Measurements from ENCODE around the gene COL23A1. TPM values are rescaled to one million over a fixed set of nuclear protein-coding genes. Genes with fewer than 3 reads are reported as not detected.

The COL23A1 gene
- total RNA-seq, 1 experiment from 2014 or later: 18.0 TPM

DNA sequence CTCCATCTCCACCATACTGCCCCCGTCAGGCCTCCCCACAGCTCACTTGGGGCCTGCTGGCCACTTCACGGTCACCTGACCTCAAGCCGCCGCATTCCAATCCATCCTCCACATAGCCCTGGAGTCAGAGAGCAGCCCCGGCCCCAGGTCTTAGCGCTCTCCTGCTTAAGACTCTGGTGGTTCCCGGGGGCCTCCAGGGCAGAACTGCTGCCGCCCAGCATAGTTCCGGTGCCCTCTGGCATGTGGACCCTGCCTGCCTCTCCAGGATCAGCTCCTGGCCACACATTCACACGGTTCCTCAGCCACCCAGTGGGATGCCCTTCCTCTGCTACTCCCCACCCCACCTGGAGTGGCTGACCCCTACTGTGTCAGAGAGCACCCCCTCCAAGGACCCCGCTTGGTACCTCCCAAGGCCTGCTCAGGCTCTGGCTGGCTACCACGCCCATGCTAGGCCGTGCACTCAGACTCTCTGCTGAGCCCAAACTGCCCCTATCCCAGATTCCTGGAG is 366.3 kb downstream of the COL23A1 start:
- no peaks in the 10 kb centered on the region for H3K27me3 ChIP-seq (ENCODE audit: control insufficient read depth, insufficient read depth, low read length)
- H3K36me3 ChIP-seq (replicated peaks; ENCODE audit: control insufficient read depth, insufficient read depth, low read length): peaks cover 22% of the 10 kb centered on the region
- peak; percentile 93 for DNase-seq
- no peak overlapping the region for H3K4me3 ChIP-seq (ENCODE audit: insufficient read depth, low read depth, low read length)

DNA sequence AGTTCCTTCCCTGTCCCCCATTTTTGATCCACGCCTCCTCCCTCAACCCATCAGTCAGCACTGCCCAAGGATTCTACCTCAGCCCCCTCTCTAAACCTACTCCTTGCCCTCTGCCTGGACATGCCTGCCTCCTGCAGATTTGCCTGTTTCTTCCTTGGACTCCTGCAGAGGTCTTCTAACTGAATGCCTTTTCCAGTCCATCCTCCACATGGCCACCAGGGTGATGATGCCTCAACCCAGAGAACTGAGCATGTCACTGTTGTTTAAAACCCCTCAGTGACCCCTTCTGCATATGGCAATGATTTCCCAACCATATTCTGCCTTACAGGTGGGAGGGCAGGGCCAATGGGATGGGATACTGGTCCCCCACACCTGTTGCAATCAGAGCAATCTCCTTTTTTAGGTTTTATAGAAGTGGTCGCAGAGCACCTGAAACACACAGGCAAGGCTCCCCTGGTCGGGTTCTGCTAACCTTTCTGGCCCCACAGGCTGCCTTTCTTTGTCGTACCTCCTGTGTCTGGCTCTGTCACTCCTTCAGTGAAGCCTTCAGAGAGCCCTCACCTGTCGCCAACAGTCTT is 366.9 kb downstream of the COL23A1 start:
- peaks cover 23% of the 10 kb centered on the region for H3K36me3 ChIP-seq (replicated peaks; ENCODE audit: control insufficient read depth, insufficient read depth, low read length)
- H3K4me3 ChIP-seq (ENCODE audit: insufficient read depth, low read depth, low read length): no peak overlapping the region
- DNase-seq: no peak

DNA sequence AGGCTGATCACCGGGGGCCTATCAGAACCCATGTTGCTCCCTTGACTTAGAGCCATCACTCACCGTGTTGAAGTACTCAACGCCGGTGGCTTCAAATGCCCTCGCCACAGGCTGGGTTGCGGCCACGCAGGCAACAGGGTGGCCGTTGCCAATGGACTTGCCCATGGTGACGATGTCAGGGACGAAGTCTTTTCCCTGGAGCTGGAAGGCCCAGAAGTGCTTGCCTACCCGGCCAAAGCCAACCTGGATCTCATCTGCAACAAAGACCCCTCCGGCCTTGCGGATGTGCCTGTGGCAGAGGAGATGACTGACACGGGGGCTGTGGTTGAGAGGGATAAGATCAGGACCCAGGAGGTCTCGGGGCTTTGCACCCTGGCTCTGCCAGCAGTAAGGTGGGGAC is 367.9 kb downstream of the COL23A1 start:
- Histone ChIP-seq H3K36me3 (replicated peaks; ENCODE audit: control insufficient read depth, insufficient read depth, low read length) (peaks cover 18% of the 10 kb centered on the region), H3K27me3 (ENCODE audit: control insufficient read depth, insufficient read depth, low read length) (no peaks in the 10 kb centered on the region), H3K4me3 (ENCODE audit: insufficient read depth, low read depth, low read length) (no peak overlapping the region)
- no peak for DNase-seq

More for the DNA sequence above, 366.9 kb downstream of the COL23A1 start:
- no peaks in the 10 kb centered on the region for H3K27me3 ChIP-seq (ENCODE audit: control insufficient read depth, insufficient read depth, low read length)

DNA sequence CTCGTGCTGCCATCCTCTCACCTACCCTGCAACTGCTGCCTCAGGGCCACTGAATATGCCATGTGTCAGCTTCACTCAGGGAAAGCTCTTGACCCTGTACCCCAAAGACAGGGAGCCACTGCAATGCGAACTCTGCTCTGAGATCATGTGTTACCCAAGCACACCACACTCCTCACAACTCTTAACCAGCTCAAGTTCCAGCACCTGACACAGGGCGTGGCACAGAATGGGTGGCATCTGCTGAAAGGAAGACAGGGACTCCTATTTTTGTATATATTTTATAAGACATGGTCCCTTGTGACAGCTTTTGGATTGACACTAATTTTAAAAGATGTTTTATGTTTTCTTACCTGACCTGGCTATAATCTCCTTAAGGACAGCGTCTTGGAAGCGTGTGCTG is 368.3 kb downstream of the COL23A1 start:
- DNase-seq: no peak
- Histone ChIP-seq H3K4me3 (ENCODE audit: insufficient read depth, low read depth, low read length) (no peak overlapping the region), H3K27me3 (ENCODE audit: control insufficient read depth, insufficient read depth, low read length) (no peaks in the 10 kb centered on the region), H3K36me3 (replicated peaks; ENCODE audit: control insufficient read depth, insufficient read depth, low read length) (peaks cover 18% of the 10 kb centered on the region)

DNA sequence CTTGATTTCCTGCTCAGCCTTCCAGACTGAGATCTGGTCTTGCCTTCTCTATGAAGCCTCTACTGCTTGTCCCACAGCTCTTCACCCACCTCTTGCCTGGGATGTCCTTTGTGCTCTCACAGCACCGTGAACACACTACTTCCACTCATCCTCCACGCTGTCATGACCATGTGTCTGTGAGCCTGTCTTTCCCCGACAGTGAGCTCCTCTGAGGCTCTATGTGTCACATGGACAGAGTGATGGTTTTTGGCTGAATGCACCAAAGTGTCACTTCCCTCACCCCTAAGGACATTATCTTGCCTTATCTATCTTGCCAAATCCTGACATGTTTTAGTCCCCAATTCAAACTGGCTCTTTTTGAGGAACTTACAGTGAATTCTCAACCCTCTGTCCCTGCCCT is 368.9 kb downstream of the COL23A1 start:
- H3K36me3 ChIP-seq (replicated peaks; ENCODE audit: control insufficient read depth, insufficient read depth, low read length): peaks cover 17% of the 10 kb centered on the region
- no peak for DNase-seq
- no peaks in the 10 kb centered on the region for H3K27me3 ChIP-seq (ENCODE audit: control insufficient read depth, insufficient read depth, low read length)
- H3K4me3 ChIP-seq (ENCODE audit: insufficient read depth, low read depth, low read length): no peak overlapping the region

DNA sequence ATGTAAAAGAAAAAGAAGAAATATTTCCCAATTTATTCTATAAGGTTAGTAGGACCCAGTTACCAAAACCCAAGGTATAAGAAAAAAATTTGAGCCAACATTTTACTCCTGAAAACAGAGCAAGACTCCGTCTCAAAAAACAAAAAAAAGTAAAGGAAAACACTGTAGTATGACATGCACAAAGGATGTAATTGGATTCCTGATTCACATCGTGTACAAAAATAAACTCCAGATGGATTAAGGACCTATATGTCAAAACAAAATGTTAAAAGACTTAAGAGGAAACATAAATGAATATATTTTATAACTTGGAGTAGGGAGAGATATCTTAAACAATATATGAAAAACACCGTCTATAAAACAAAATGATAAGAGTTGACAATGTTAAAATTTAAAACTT is 371.4 kb downstream of the COL23A1 start:
- Histone ChIP-seq H3K36me3 (replicated peaks; ENCODE audit: control insufficient read depth, insufficient read depth, low read length) (peaks cover 26% of the 10 kb centered on the region), H3K4me3 (ENCODE audit: insufficient read depth, low read depth, low read length) (no peak overlapping the region), H3K27me3 (ENCODE audit: control insufficient read depth, insufficient read depth, low read length) (no peaks in the 10 kb centered on the region)
- no peak for DNase-seq

DNA sequence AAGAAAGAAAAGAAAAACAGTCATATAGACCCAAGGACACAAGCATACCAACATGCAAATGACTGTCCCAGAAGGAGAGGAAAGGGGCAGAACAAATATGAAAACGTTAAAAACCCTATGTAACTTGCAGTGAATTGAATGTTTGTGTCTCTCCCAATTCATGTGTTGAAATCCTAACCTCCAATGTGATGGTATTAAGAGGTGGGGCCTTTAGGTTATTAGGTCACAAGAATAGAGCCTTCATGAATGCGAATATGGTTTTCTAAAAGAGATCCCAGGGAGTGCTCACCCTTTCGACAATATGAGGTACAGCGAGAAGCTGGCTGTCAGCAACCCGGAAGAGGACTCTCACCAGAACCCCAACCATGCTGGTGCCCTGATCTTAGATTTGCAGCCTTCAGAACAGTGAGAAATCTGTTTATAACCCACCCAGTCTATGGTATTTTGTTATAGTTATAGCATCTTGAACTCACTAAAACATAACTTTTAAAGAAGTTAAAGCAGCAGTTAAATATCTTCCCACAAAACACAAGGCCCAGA is 371.9 kb downstream of the COL23A1 start:
- Histone ChIP-seq H3K27me3 (ENCODE audit: control insufficient read depth, insufficient read depth, low read length) (no peaks in the 10 kb centered on the region), H3K36me3 (replicated peaks; ENCODE audit: control insufficient read depth, insufficient read depth, low read length) (peaks cover 26% of the 10 kb centered on the region), H3K4me3 (ENCODE audit: insufficient read depth, low read depth, low read length) (no peak overlapping the region)
- no peak for DNase-seq

DNA sequence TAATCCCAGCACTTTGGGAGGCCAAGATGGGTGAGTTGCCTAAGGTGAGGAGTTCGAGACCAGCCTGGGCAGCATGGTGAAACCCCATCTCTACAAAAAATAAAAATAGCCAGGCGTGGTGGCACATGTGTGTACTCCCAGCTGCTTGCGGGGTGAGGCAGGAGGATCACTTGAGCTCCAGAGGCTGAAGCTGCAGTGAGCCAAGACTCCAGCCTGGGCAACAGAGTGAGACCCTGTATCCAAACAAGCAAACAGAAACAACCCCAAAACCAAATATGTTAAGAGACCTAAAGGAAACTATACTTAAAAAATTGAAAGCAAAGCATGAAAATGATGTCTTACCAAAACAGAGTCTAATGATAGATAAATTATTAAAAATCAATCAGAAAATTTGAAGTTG is 373.4 kb downstream of the COL23A1 start:
- H3K27me3 ChIP-seq (ENCODE audit: control insufficient read depth, insufficient read depth, low read length): no peaks in the 10 kb centered on the region
- no peak for DNase-seq
- H3K4me3 ChIP-seq (ENCODE audit: insufficient read depth, low read depth, low read length): no peak overlapping the region
- H3K36me3 ChIP-seq (replicated peaks; ENCODE audit: control insufficient read depth, insufficient read depth, low read length): peaks cover 33% of the 10 kb centered on the region

DNA sequence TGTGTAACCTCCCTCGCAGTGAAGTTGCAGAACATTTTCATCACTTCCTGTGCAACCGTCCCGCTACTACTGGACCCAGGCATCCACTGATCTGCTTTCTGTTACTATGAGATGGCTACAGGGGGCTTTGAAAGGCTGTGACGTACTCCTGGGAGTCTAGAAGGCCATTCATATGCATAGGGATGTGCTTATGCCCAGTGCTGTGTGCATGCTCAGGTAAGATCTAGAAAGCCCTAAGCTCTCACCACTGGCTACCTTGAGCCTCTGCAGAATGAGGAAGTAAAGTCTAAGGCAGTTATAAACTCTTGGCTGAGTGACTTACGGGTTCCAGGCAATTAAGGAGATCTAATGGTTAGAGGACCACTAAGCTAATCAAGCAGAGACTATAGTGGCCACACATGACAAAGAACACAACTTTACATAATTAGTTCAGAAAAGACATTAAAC is 374.1 kb downstream of the COL23A1 start:
- DNase-seq: no peak
- no peaks in the 10 kb centered on the region for H3K27me3 ChIP-seq (ENCODE audit: control insufficient read depth, insufficient read depth, low read length)
- peaks cover 32% of the 10 kb centered on the region for H3K36me3 ChIP-seq (replicated peaks; ENCODE audit: control insufficient read depth, insufficient read depth, low read length)
- H3K4me3 ChIP-seq (ENCODE audit: insufficient read depth, low read depth, low read length): no peak overlapping the region

DNA sequence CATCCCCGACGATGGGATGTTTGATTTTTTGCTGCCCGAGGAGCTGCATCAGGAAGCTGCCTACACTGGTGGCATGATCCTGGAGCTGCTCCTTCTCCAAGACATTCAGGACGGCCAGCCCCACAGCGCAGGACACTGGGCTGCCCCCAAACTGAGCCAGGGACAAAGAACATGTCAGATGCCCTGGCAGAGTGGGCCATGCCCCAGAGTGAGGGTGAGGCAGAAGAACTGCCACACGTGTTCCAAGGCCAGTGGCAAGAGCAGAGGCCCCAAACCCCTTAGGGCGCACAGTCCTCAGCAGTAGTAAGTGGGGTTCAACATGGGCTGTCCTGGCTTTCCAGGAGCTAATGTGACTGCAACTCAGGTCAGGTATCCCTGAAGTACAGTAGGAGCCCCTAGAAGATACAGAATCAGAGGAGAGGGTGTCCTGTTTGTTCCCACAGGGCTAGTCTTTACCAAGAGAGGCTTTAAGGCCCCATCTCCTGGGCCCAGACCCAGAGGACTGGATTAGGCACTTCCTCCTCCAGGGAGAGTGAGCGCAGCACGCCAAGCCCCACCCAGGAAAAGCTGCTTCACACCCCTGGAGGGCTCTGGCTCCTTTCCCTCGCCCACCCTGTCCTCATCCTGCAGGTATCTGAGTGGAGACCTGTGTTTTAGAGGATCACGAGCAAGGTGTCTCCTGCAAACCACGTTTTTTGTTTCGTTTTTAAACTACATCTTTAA is 374.8 kb downstream of the COL23A1 start:
- DNase-seq: no peak
- Histone ChIP-seq H3K27me3 (ENCODE audit: control insufficient read depth, insufficient read depth, low read length) (no peaks in the 10 kb centered on the region), H3K36me3 (replicated peaks; ENCODE audit: control insufficient read depth, insufficient read depth, low read length) (peaks cover 33% of the 10 kb centered on the region), H3K4me3 (ENCODE audit: insufficient read depth, low read depth, low read length) (no peak overlapping the region)

DNA sequence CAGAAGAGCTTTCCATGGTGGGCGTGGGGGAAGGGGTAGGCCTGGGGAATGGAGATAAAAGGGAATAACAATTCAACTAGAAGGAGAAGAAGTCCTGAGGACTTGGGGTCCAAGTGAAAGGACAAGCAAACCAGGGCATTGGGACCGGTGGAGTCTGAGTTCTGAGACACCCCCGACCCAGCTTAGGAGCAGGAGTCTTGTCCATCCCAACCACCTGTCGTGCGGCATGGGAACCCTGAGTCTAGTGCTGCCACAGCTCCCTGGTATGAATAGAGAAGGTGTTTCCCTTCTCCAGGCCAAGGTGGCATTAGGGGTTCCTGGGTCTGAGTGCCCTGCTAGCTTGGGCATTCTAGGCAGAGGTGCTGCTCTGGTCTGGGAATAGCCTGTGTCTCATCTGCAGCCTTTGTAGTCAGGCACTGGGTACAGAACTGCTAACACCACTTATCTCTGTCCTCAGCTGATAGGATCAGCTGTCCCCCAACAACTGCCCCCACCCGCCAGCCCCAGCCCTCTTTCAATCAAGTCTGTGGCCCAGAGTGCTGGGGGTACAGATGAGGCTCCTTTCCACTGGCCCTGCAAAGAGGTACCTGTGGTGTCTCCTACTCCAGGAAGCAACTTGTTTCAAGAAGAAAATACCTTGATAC is 375.9 kb downstream of the COL23A1 start:
- no peak overlapping the region for H3K4me3 ChIP-seq (ENCODE audit: insufficient read depth, low read depth, low read length)
- H3K27me3 ChIP-seq (ENCODE audit: control insufficient read depth, insufficient read depth, low read length): no peaks in the 10 kb centered on the region
- no peak for DNase-seq
- peaks cover 43% of the 10 kb centered on the region for H3K36me3 ChIP-seq (replicated peaks; ENCODE audit: control insufficient read depth, insufficient read depth, low read length)

DNA sequence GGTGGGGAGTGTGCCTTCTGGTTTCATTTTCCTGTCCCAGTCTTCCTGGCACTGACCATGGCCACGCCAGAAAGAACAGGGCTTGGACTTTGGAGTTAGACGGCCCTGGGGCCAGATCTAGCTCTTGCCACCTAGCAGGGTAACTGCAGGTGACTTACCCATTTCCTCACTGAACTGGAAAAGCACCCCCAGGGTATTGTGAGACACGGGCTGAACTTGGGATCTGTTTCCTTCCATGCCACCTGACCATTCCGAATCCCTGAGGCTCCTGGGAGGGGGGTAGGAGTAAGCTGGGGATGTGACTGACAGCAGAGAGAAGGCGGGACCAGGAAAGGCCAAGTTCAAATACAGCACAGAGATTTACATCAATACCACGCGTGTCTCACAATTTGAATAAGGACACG is 376.4 kb downstream of the COL23A1 start:
- DNase-seq: peak; percentile 52
- Histone ChIP-seq H3K36me3 (replicated peaks; ENCODE audit: control insufficient read depth, insufficient read depth, low read length) (peaks cover 48% of the 10 kb centered on the region), H3K27me3 (ENCODE audit: control insufficient read depth, insufficient read depth, low read length) (no peaks in the 10 kb centered on the region), H3K4me3 (ENCODE audit: insufficient read depth, low read depth, low read length) (no peak overlapping the region)

DNA sequence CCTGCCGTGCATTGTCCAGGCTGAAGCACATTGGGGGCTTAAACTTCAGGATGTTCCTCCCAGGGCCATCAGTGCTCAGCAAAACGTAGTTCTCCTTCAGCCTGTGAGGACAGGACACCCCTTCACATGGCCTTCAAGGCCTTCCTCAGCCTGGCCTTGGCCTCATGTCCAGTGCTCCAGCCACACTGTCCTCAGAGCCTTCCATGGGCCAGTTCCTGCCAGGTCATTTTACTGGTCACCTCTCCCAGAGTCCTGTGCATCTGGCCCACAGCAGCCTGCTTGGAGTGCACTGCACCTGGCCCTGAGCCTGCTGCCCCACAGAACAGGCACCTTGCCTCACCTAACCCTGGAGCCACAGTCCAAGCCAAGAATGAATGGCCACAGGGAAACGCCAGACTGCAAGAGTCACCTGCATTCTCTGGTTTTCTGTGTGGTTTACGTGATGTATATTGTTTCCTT is 377.2 kb downstream of the COL23A1 start:
- no peaks in the 10 kb centered on the region for H3K27me3 ChIP-seq (ENCODE audit: control insufficient read depth, insufficient read depth, low read length)
- DNase-seq: no peak
- H3K36me3 ChIP-seq (replicated peaks; ENCODE audit: control insufficient read depth, insufficient read depth, low read length): peaks cover 53% of the 10 kb centered on the region
- no peak overlapping the region for H3K4me3 ChIP-seq (ENCODE audit: insufficient read depth, low read depth, low read length)

DNA sequence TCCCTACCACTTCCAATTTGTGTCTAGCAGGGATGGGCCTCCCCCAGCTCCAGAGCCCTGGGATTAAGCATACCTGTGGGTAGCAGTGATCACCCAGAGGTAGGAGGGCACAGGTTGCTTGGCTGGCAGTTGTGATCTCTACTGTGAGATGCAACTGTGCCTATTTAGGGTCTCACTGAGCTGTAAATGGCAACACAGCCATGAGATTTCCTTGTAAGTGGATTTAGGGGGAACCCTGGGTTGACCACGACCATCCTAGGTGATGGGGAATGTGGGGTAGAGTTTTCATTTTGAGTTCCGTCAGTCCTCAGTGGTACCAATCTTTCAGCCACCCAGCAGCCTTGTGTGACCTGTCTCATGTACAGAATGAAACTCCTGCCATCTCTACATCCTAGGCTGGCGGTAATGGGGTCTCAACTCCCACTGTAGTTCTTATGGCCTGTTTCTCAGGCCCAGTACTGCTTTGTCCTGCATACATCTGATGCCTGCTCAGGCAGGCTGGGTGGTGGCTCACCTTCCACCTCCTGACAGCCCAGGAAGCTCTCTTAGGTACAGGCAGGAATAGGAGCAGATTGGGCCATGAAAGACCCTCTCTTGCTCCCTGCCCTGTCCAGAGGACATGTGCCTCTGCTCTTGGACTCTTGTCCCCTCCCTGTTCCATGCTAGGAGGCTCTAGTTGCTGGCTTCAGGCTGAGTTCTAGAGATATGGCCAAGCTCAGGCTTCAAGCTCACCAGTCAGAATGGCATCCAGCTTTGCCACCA is 377.8 kb downstream of the COL23A1 start:
- Histone ChIP-seq H3K4me3 (ENCODE audit: insufficient read depth, low read depth, low read length) (no peak overlapping the region), H3K36me3 (replicated peaks; ENCODE audit: control insufficient read depth, insufficient read depth, low read length) (peaks cover 59% of the 10 kb centered on the region), H3K27me3 (ENCODE audit: control insufficient read depth, insufficient read depth, low read length) (no peaks in the 10 kb centered on the region)
- DNase-seq: peak; percentile 43
